Thyroid gland (tissue), 4 donors: ENCODE measurements around the gene EPHA5.

Experiments
- POLR2A ChIP-seq, 2 donors: fragments of 450-650 bp; IDR thresholded peaks; one replicate each; pipeline ENCODE4 v1.6.1; 2017; ENCODE audit warnings: antibody characterized with exemption in 2 of 2, mild to moderate bottlenecking in 2 of 2, moderate library complexity in 1 of 2
- TF ChIP-seq, protein P1 (sequence below), 6 experiments: fragments of 200-600 bp in 3 of 6; fragments of 450-650 bp in 3 of 6; sonication (generic) in 3 of 6; IDR thresholded peaks; one replicate each; pipeline ENCODE4 v1.5.1; 2016 to 2019; ENCODE audit warnings: antibody characterized with exemption in 6 of 6, mild to moderate bottlenecking in 2 of 6, inconsistent platforms in 1 of 6, moderate library complexity in 1 of 6

DNA sequence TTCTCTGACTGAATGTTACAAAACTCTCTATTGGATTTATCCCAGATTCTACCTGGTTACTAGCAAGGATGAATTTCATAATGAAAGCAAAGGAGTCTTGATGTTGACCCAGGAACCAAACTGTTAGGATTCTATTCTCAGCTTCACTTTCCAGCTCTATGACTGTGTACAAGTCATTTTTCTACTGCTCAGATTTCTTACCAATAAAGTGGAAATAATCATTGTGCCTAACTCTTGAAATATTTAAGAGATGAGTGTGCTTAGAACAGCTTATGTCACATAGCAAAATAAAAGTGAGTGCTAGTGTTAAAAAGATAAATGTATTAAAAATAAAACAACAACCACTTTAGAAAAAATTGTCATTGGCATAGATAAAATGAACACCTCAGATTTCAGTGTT, 45.6 kb downstream of the EPHA5 start:
- TF ChIP-seq, protein P1, sequence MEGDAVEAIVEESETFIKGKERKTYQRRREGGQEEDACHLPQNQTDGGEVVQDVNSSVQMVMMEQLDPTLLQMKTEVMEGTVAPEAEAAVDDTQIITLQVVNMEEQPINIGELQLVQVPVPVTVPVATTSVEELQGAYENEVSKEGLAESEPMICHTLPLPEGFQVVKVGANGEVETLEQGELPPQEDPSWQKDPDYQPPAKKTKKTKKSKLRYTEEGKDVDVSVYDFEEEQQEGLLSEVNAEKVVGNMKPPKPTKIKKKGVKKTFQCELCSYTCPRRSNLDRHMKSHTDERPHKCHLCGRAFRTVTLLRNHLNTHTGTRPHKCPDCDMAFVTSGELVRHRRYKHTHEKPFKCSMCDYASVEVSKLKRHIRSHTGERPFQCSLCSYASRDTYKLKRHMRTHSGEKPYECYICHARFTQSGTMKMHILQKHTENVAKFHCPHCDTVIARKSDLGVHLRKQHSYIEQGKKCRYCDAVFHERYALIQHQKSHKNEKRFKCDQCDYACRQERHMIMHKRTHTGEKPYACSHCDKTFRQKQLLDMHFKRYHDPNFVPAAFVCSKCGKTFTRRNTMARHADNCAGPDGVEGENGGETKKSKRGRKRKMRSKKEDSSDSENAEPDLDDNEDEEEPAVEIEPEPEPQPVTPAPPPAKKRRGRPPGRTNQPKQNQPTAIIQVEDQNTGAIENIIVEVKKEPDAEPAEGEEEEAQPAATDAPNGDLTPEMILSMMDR (IDR thresholded peaks at IDR 0.05): no peak
- TF ChIP-seq POLR2A (IDR thresholded peaks at IDR 0.05): no peak
